SU-DHL-6 (cell line): ENCODE measurements around the gene TANGO6.

ENCODE experiments used
- H2AFZ ChIP-seq: fragments of 200-600 bp; sonication (generic); 2 replicates; pipeline ENCODE4 v1.6.1; 2014; ENCODE audit warnings: low read depth, mild to moderate bottlenecking, moderate library complexity, mixed read lengths, antibody characterized with exemption, low read length; ENCODE audit not compliant: severe bottlenecking
- H3F3A ChIP-seq: fragments of 200-600 bp; shearing (Covaris generic); 2 replicates; pipeline ENCODE4 v1.6.0; 2016; ENCODE audit warnings: antibody characterized with exemption, mild to moderate bottlenecking; ENCODE audit not compliant: insufficient read depth
- H3K27ac ChIP-seq: fragments of 200-600 bp; sonication (generic); 2 replicates; pipeline ENCODE4 v1.5.1; 2016; ENCODE audit warnings: low read depth, mild to moderate bottlenecking, low read length, moderate library complexity, mixed read lengths
- H3K27me3 ChIP-seq: fragments of 200-600 bp; sonication (generic), shearing (Covaris generic); 2 replicates; pipeline ENCODE4 v1.6.0; 2014; ENCODE audit warnings: mild to moderate bottlenecking, low read length
- H3K36me3 ChIP-seq: fragments of 200-600 bp; sonication (generic); 2 replicates; pipeline ENCODE4 v1.6.1; 2014; ENCODE audit warnings: mild to moderate bottlenecking, low read length, mixed read lengths
- H3K4me2 ChIP-seq: fragments of 300-600, 200-600 bp; shearing (Covaris generic), sonication (generic); 2 replicates; pipeline ENCODE4 v1.6.0; 2014; ENCODE audit warnings: low read length, low read depth, mild to moderate bottlenecking; ENCODE audit not compliant: poor library complexity, severe bottlenecking
- H3K4me3 ChIP-seq: fragments of 200-600 bp; sonication (generic); 2 replicates; pipeline ENCODE4 v1.5.1; 2014; ENCODE audit warnings: antibody characterized with exemption, low read length, mild to moderate bottlenecking, mixed read lengths; ENCODE audit not compliant: insufficient read depth, poor library complexity, severe bottlenecking
- H3K79me2 ChIP-seq: fragments of 200-600 bp; sonication (generic); 2 replicates; pipeline ENCODE4 v1.6.1; 2014; ENCODE audit warnings: mild to moderate bottlenecking, low read length, moderate library complexity; ENCODE audit not compliant: insufficient read depth
- H3K9ac ChIP-seq: fragments of 200-600 bp; sonication (generic); 2 replicates; pipeline ENCODE4 v1.7.0; 2014; ENCODE audit warnings: mild to moderate bottlenecking, low read length
- H3K9me2 ChIP-seq: fragments of 200-600 bp; sonication (generic); replicated peaks from 2 replicates; pipeline ENCODE4 v1.6.1; 2014; ENCODE audit warnings: low read length; ENCODE audit not compliant: insufficient read depth
- H3K9me3 ChIP-seq: fragments of 200-600 bp; sonication (generic); 2 replicates; pipeline ENCODE4 v1.6.1; 2014; ENCODE audit warnings: low read length, mixed read lengths; ENCODE audit not compliant: insufficient read depth
- H4K20me1 ChIP-seq: fragments of 200-600 bp; sonication (generic); 2 replicates; pipeline ENCODE4 v1.6.1; 2014; ENCODE audit warnings: low read depth, mild to moderate bottlenecking, antibody characterized with exemption, low read length, moderate library complexity, mixed read lengths
- EZH2phosphoT487 ChIP-seq: fragments of 200-600 bp; sonication (generic), shearing (Covaris generic); conservative IDR thresholded peaks from 2 replicates; pipeline ENCODE4 v1.6.1; 2018; ENCODE audit warnings: mild to moderate bottlenecking, antibody characterized with exemption, low read length, moderate library complexity, mixed read lengths
- TF ChIP-seq, protein P1 (sequence below): fragments of 200-600 bp; sonication (generic); IDR thresholded peaks from one replicate; pipeline ENCODE4 v1.5.1; 2017; ENCODE audit warnings: antibody characterized with exemption, mild to moderate bottlenecking, low read length, moderate library complexity; ENCODE audit not compliant: insufficient read depth, poor library complexity, severe bottlenecking

Gene TANGO6

DNA sequence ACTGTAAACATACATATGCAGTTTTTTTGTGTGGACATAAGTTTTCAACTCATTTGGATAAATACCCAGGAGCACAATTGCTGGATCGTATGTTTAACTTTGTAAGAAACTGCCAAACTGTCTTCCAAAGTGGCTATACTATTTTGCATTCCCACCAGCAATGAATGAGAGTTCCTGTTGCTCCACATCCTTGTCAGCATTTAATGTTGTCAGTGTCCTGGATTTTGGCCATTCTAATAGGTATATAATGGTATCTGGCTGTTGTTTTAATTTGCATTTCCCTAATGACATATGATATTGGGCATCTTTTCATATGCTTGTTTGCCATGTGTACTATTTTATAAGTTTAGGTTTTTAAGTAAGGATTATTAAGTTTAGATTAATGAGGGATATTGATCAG is 14.1 kb downstream of the TANGO6 start:
- Histone ChIP-seq H3K36me3 (no peaks in the 10 kb centered on the region), H3K79me2 (peaks cover 57% of the 10 kb centered on the region; the same call in 1 of the 2 replicates), H3K9me2 (no peaks in the 10 kb centered on the region), H3K27ac (no peak overlapping the region), H3K9me3 (no peaks in the 10 kb centered on the region), H4K20me1 (no peaks in the 10 kb centered on the region), H3K9ac (no peak overlapping the region), H3K4me2 (no peak overlapping the region), H3F3A (no peaks in the 10 kb centered on the region), H3K27me3 (no peaks in the 10 kb centered on the region), H3K4me3 (no peak overlapping the region), H2AFZ (no peak overlapping the region)
- TF ChIP-seq, protein P1, sequence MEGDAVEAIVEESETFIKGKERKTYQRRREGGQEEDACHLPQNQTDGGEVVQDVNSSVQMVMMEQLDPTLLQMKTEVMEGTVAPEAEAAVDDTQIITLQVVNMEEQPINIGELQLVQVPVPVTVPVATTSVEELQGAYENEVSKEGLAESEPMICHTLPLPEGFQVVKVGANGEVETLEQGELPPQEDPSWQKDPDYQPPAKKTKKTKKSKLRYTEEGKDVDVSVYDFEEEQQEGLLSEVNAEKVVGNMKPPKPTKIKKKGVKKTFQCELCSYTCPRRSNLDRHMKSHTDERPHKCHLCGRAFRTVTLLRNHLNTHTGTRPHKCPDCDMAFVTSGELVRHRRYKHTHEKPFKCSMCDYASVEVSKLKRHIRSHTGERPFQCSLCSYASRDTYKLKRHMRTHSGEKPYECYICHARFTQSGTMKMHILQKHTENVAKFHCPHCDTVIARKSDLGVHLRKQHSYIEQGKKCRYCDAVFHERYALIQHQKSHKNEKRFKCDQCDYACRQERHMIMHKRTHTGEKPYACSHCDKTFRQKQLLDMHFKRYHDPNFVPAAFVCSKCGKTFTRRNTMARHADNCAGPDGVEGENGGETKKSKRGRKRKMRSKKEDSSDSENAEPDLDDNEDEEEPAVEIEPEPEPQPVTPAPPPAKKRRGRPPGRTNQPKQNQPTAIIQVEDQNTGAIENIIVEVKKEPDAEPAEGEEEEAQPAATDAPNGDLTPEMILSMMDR = no peak
- no peak for TF ChIP-seq EZH2phosphoT487

DNA sequence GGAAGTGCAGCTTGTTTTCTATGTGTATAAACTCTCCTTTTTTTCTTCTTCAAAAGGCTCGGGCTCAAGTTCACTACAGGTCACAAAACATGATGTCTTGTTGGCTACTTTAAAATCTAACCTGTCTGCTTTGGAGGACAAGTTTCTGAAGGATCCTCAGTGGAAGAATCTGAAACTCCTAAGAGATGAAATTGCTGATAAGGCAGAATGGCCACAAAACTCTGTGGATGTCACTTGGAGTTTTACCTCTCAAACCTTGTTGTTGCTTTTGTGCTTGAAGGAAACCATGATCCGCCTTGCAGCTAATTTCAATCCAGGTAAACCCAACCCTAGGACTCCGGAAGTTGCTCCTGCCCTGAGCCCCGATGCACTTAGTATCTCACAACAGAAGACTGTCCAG is 16.5 kb downstream of the TANGO6 start:
- Histone ChIP-seq H3K9me2 (no peaks in the 10 kb centered on the region), H3K9ac (no peak overlapping the region), H3K4me3 (no peak overlapping the region), H3K4me2 (no peak overlapping the region), H3F3A (no peaks in the 10 kb centered on the region), H3K36me3 (no peaks in the 10 kb centered on the region), H2AFZ (no peak overlapping the region), H3K27ac (no peak overlapping the region), H4K20me1 (no peaks in the 10 kb centered on the region), H3K9me3 (no peaks in the 10 kb centered on the region), H3K27me3 (no peaks in the 10 kb centered on the region), H3K79me2 (peaks cover 36% of the 10 kb centered on the region; the same call in 1 of the 2 replicates)
- TF ChIP-seq, protein P1 = no peak
- no peak for TF ChIP-seq EZH2phosphoT487

DNA sequence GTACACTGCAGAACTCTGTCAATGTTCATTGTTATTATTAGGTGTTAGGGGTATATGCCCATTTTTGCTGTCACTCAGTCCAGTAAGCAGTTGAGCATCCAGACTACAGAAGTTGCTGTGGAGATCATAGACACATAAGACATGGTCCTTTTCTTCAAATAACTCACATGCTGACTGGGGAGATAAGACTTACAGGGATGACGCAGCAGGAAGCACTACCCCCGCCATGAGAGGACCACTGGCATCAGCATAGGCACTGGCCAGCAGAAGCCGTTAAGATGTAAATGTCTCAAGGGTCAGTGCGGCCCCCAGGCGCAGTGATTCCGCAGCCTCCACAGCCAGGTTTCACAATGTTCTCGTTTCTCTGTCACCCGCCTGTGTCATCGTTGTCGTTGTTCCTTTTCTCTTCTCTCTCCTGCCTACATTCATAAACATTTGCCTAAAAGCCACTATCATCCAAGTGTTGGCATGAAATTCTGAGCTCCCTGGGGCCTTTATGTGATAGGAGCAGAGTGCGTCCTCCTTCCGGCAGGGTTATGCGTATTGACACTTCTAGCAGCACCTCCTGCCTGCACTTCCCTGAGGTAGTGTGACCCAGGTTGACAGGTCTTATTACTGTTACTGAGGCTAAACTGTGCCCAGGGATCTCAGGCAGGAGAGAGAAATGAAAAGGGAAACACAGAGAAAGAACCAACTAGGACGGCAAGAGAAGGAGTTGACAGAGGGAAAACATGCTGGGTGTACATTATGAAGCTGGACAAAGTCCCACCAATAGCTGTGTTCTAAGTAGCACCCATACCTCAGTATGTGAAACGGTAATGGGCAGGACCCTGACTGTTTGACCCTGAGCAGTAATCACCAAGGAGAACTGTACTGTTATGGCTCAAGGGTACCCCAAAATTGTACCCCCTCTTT is 17.9 kb downstream of the TANGO6 start:
- Histone ChIP-seq H3K9ac (no peak overlapping the region), H3F3A (no peaks in the 10 kb centered on the region), H4K20me1 (no peaks in the 10 kb centered on the region), H3K27ac (no peak overlapping the region), H3K36me3 (no peaks in the 10 kb centered on the region), H3K4me2 (no peak overlapping the region), H3K9me2 (no peaks in the 10 kb centered on the region), H3K4me3 (no peak overlapping the region), H3K27me3 (no peaks in the 10 kb centered on the region), H3K79me2 (peaks cover 24% of the 10 kb centered on the region; the same call in 1 of the 2 replicates), H3K9me3 (no peaks in the 10 kb centered on the region), H2AFZ (no peak overlapping the region)
- no peak for TF ChIP-seq EZH2phosphoT487
- TF ChIP-seq, protein P1 = no peak
